Measurements from ENCODE around the gene OR8D1.

OR8D1 gene

GRCh38 chr11:124313131-124313530, 618 bp downstream of the OR8D1 start:
- no peak overlapping the region for H3K4me3 ChIP-seq (ENCODE audit: low read length)
- H3K4me1 ChIP-seq (ENCODE audit: control insufficient read depth, insufficient read depth, low read length), result no peaks in the 10 kb centered on the region
- H3K36me3 ChIP-seq (ENCODE audit: control insufficient read depth, insufficient read depth, low read length), result no peaks in the 10 kb centered on the region
- no peak overlapping the region for H3K27ac ChIP-seq (ENCODE audit: low read depth, low read length)
- H3K27me3 ChIP-seq (ENCODE audit: control insufficient read depth, insufficient read depth, low read length), result no peaks in the 10 kb centered on the region
- H3K9ac ChIP-seq (ENCODE audit: low read length), result no peak overlapping the region

- Histone ChIP-seq H3K9ac (ENCODE audit: low read length) (no peak overlapping the region), H3K27me3 (ENCODE audit: control insufficient read depth, insufficient read depth, low read length) (no peaks in the 10 kb centered on the region), H3K4me3 (ENCODE audit: low read length) (no peak overlapping the region), H3K36me3 (ENCODE audit: control insufficient read depth, insufficient read depth, low read length) (no peaks in the 10 kb centered on the region), H3K27ac (ENCODE audit: low read depth, low read length) (no peak overlapping the region), H3K4me1 (ENCODE audit: control insufficient read depth, insufficient read depth, low read length) (no peaks in the 10 kb centered on the region)
These were observed 2.1 kb downstream of the OR8D1 start for GRCh38 chr11:124311670-124312069.

GRCh38 chr11:124311269-124311668, 2.5 kb downstream of the OR8D1 start:
- Histone ChIP-seq H3K36me3 (ENCODE audit: control insufficient read depth, insufficient read depth, low read length) (no peaks in the 10 kb centered on the region), H3K4me3 (ENCODE audit: low read length) (no peak overlapping the region), H3K4me1 (ENCODE audit: control insufficient read depth, insufficient read depth, low read length) (no peaks in the 10 kb centered on the region), H3K9ac (ENCODE audit: low read length) (no peak overlapping the region), H3K27me3 (ENCODE audit: control insufficient read depth, insufficient read depth, low read length) (no peaks in the 10 kb centered on the region), H3K27ac (ENCODE audit: low read depth, low read length) (no peak overlapping the region)

GRCh38 chr11:124310721-124311120, 3.0 kb downstream of the OR8D1 start:
- Histone ChIP-seq H3K27ac (ENCODE audit: low read depth, low read length) (no peak overlapping the region), H3K9ac (ENCODE audit: low read length) (no peak overlapping the region), H3K4me1 (ENCODE audit: control insufficient read depth, insufficient read depth, low read length) (no peaks in the 10 kb centered on the region), H3K36me3 (ENCODE audit: control insufficient read depth, insufficient read depth, low read length) (no peaks in the 10 kb centered on the region), H3K4me3 (ENCODE audit: low read length) (no peak overlapping the region), H3K27me3 (ENCODE audit: control insufficient read depth, insufficient read depth, low read length) (no peaks in the 10 kb centered on the region)

- H3K4me1 ChIP-seq (ENCODE audit: control insufficient read depth, insufficient read depth, low read length), result no peaks in the 10 kb centered on the region
- no peaks in the 10 kb centered on the region for H3K36me3 ChIP-seq (ENCODE audit: control insufficient read depth, insufficient read depth, low read length)
These were observed 6.7 kb downstream of the OR8D1 start for GRCh38 chr11:124307093-124307492.

GRCh38 chr11:124302347-124303125, 11.2 kb downstream of the OR8D1 start:
- Histone ChIP-seq H3K4me3 (ENCODE audit: low read length) (no peak overlapping the region), H3K27ac (ENCODE audit: low read depth, low read length) (no peak overlapping the region), H3K9ac (ENCODE audit: low read length) (no peak overlapping the region), H3K4me1 (ENCODE audit: control insufficient read depth, insufficient read depth, low read length) (no peaks in the 10 kb centered on the region), H3K27me3 (ENCODE audit: control insufficient read depth, insufficient read depth, low read length) (no peaks in the 10 kb centered on the region), H3K36me3 (ENCODE audit: control insufficient read depth, insufficient read depth, low read length) (no peaks in the 10 kb centered on the region)

More at GRCh38 chr11:124307093-124307492, 6.7 kb downstream of the OR8D1 start:
- Histone ChIP-seq H3K9ac (ENCODE audit: low read length) (no peak overlapping the region), H3K27ac (ENCODE audit: low read depth, low read length) (no peak overlapping the region), H3K27me3 (ENCODE audit: control insufficient read depth, insufficient read depth, low read length) (no peaks in the 10 kb centered on the region), H3K4me3 (ENCODE audit: low read length) (no peak overlapping the region)

GRCh38 chr11:124301548-124301947, 12.2 kb downstream of the OR8D1 start:
- Histone ChIP-seq H3K4me3 (ENCODE audit: low read length) (no peak overlapping the region), H3K4me1 (ENCODE audit: control insufficient read depth, insufficient read depth, low read length) (no peaks in the 10 kb centered on the region), H3K27me3 (ENCODE audit: control insufficient read depth, insufficient read depth, low read length) (no peaks in the 10 kb centered on the region), H3K27ac (ENCODE audit: low read depth, low read length) (no peak overlapping the region), H3K36me3 (ENCODE audit: control insufficient read depth, insufficient read depth, low read length) (no peaks in the 10 kb centered on the region), H3K9ac (ENCODE audit: low read length) (no peak overlapping the region)

GRCh38 chr11:124297921-124298320, 15.8 kb downstream of the OR8D1 start:
- no peak overlapping the region for H3K27ac ChIP-seq (ENCODE audit: low read depth, low read length)
- no peaks in the 10 kb centered on the region for H3K4me1 ChIP-seq (ENCODE audit: control insufficient read depth, insufficient read depth, low read length)
- H3K4me3 ChIP-seq (ENCODE audit: low read length), result no peak overlapping the region
- no peak overlapping the region for H3K9ac ChIP-seq (ENCODE audit: low read length)
- no peaks in the 10 kb centered on the region for H3K36me3 ChIP-seq (ENCODE audit: control insufficient read depth, insufficient read depth, low read length)
- no peaks in the 10 kb centered on the region for H3K27me3 ChIP-seq (ENCODE audit: control insufficient read depth, insufficient read depth, low read length)

GRCh38 chr11:124296016-124296415, 17.7 kb downstream of the OR8D1 start:
- H3K4me1 ChIP-seq (ENCODE audit: control insufficient read depth, insufficient read depth, low read length), result no peaks in the 10 kb centered on the region
- no peaks in the 10 kb centered on the region for H3K36me3 ChIP-seq (ENCODE audit: control insufficient read depth, insufficient read depth, low read length)
- H3K27me3 ChIP-seq (ENCODE audit: control insufficient read depth, insufficient read depth, low read length), result no peaks in the 10 kb centered on the region
- no peak overlapping the region for H3K4me3 ChIP-seq (ENCODE audit: low read length)
- no peak overlapping the region for H3K27ac ChIP-seq (ENCODE audit: low read depth, low read length)
- H3K9ac ChIP-seq (ENCODE audit: low read length), result no peak overlapping the region

GRCh38 chr11:124294687-124295086, 19.1 kb downstream of the OR8D1 start:
- Histone ChIP-seq H3K27ac (ENCODE audit: low read depth, low read length) (no peak overlapping the region), H3K27me3 (ENCODE audit: control insufficient read depth, insufficient read depth, low read length) (no peaks in the 10 kb centered on the region), H3K4me1 (ENCODE audit: control insufficient read depth, insufficient read depth, low read length) (no peaks in the 10 kb centered on the region), H3K36me3 (ENCODE audit: control insufficient read depth, insufficient read depth, low read length) (no peaks in the 10 kb centered on the region), H3K9ac (ENCODE audit: low read length) (no peak overlapping the region), H3K4me3 (ENCODE audit: low read length) (no peak overlapping the region)

- no peaks in the 10 kb centered on the region for H3K27me3 ChIP-seq (ENCODE audit: control insufficient read depth, insufficient read depth, low read length)
- H3K4me3 ChIP-seq (ENCODE audit: low read length), result no peak overlapping the region
- H3K9ac ChIP-seq (ENCODE audit: low read length), result no peak overlapping the region
- H3K27ac ChIP-seq (ENCODE audit: low read depth, low read length), result no peak overlapping the region
- H3K36me3 ChIP-seq (ENCODE audit: control insufficient read depth, insufficient read depth, low read length), result no peaks in the 10 kb centered on the region
- no peaks in the 10 kb centered on the region for H3K4me1 ChIP-seq (ENCODE audit: control insufficient read depth, insufficient read depth, low read length)
These were observed 28.0 kb downstream of the OR8D1 start for GRCh38 chr11:124285610-124286344.

- Histone ChIP-seq H3K9ac (ENCODE audit: low read length) (no peak overlapping the region), H3K4me1 (ENCODE audit: control insufficient read depth, insufficient read depth, low read length) (no peaks in the 10 kb centered on the region), H3K36me3 (ENCODE audit: control insufficient read depth, insufficient read depth, low read length) (no peaks in the 10 kb centered on the region), H3K4me3 (ENCODE audit: low read length) (no peak overlapping the region), H3K27me3 (ENCODE audit: control insufficient read depth, insufficient read depth, low read length) (no peaks in the 10 kb centered on the region), H3K27ac (ENCODE audit: low read depth, low read length) (no peak overlapping the region)
These were observed 35.5 kb downstream of the OR8D1 start for GRCh38 chr11:124278261-124278660.

- Histone ChIP-seq H3K36me3 (ENCODE audit: control insufficient read depth, insufficient read depth, low read length) (no peaks in the 10 kb centered on the region), H3K9ac (ENCODE audit: low read length) (no peak overlapping the region), H3K27me3 (ENCODE audit: control insufficient read depth, insufficient read depth, low read length) (no peaks in the 10 kb centered on the region), H3K27ac (ENCODE audit: low read depth, low read length) (no peak overlapping the region), H3K4me1 (ENCODE audit: control insufficient read depth, insufficient read depth, low read length) (no peaks in the 10 kb centered on the region), H3K4me3 (ENCODE audit: low read length) (no peak overlapping the region)
These were observed 35.9 kb downstream of the OR8D1 start for GRCh38 chr11:124277804-124278203.

Measured in rectal smooth muscle tissue (tissue), 1 donor.